A673 (cell line): ENCODE results near the gene VPS72.

Source experiments
- CTCF ChIP-seq: fragments of 300-800, 200-600 bp; sonication (generic); conservative IDR thresholded peaks from 2 replicates; pipeline ENCODE4 v1.5.1; 2017; ENCODE audit warnings: low read depth, mild to moderate bottlenecking, antibody characterized with exemption, low read length, moderate library complexity, mixed read lengths
- EZH2 ChIP-seq: fragments of 200-600 bp; sonication (generic); IDR thresholded peaks from 2 replicates; pipeline ENCODE4 v1.6.1; 2017; ENCODE audit warnings: borderline replicate concordance, low read depth, mild to moderate bottlenecking, mixed read lengths, antibody characterized with exemption, low read length; ENCODE audit not compliant: poor library complexity, severe bottlenecking

- TF ChIP-seq CTCF (no peak), EZH2 (no peak)
Measured at GRCh38 chr1:151146412-151147131, 43.4 kb downstream of the VPS72 start, which contains the start of gene SEMA6C.
